Bronchial epithelial cell (primary cell): ENCODE results near the gene RUBCNL. TPM values are rescaled to one million over a fixed set of nuclear protein-coding genes. Genes with fewer than 3 reads are reported as not detected.

Source experiments
- DNase-seq: peaks from one replicate; pipeline ENCODE4 v3.0.0-alpha.2; 2010; ENCODE audit warnings: low read depth
- FAIRE-seq: peaks from 2 replicates; lab custom pipeline; 2011; peaks lifted over from hg19 to GRCh38; lab: Jason Lieb, UNC
- H3K27me3 ChIP-seq: 2 replicates; pipeline ENCODE4 v1.5.1; 2011; ENCODE audit warnings: low read length; ENCODE audit not compliant: control insufficient read depth, insufficient read depth
- H3K36me3 ChIP-seq: 2 replicates; pipeline ENCODE4 v1.5.1; 2011; ENCODE audit warnings: low read length; ENCODE audit not compliant: control insufficient read depth, insufficient read depth
- H3K4me3 ChIP-seq: 2 replicates; pipeline ENCODE4 v1.5.1; 2011; ENCODE audit warnings: mild to moderate bottlenecking, low read depth, low read length, control low read depth
- CTCF ChIP-seq: IDR thresholded peaks from 2 replicates; pipeline ENCODE4 v1.5.1; 2011; ENCODE audit warnings: mild to moderate bottlenecking, moderate library complexity, low read length, control low read depth, inconsistent platforms; ENCODE audit not compliant: insufficient read depth, severe bottlenecking
- total RNA-seq: library from RNA; depleted of rRNA; stranded (reverse); fragments of >200 nt; gene quantifications from 2 replicates; pipeline ENCODE4 v1.2.1, GENCODE V29; 2014

The RUBCNL gene
- total RNA-seq, 1 donor from 2014 or later: not detected

GRCh38 chr13:46402178-46402577, 15.1 kb upstream of the RUBCNL start:
- DNase-seq (no peak), FAIRE-seq (no peak)
- H3K4me3 ChIP-seq: no peak overlapping the region
- TF ChIP-seq CTCF: no peak
- H3K36me3 ChIP-seq: no peaks in the 10 kb centered on the region
- no peaks in the 10 kb centered on the region for H3K27me3 ChIP-seq

- Histone ChIP-seq H3K27me3 (no peaks in the 10 kb centered on the region), H3K36me3 (no peaks in the 10 kb centered on the region), H3K4me3 (no peak overlapping the region)
- TF ChIP-seq CTCF: no peak
- no peak for FAIRE-seq
- DNase-seq: no peak
These were observed 14.4 kb upstream of the RUBCNL start for GRCh38 chr13:46401432-46401831.

- no peak for TF ChIP-seq CTCF
- Histone ChIP-seq H3K36me3 (no peaks in the 10 kb centered on the region), H3K27me3 (no peaks in the 10 kb centered on the region), H3K4me3 (no peak overlapping the region)
- FAIRE-seq (no peak), DNase-seq (no peak)
These were observed 9.3 kb upstream of the RUBCNL start for GRCh38 chr13:46396341-46396740.

- TF ChIP-seq CTCF: no peak
- H3K36me3 ChIP-seq: no peaks in the 10 kb centered on the region
- no peak overlapping the region for H3K4me3 ChIP-seq
- H3K27me3 ChIP-seq: no peaks in the 10 kb centered on the region
- DNase-seq (no peak), FAIRE-seq (no peak)
These were observed 5.9 kb upstream of the RUBCNL start for GRCh38 chr13:46392967-46393366.

GRCh38 chr13:46389457-46390451, 2.7 kb upstream of the RUBCNL start:
- Histone ChIP-seq H3K36me3 (no peaks in the 10 kb centered on the region), H3K27me3 (peaks cover 12% of the 10 kb centered on the region), H3K4me3 (no peak overlapping the region)
- no peak for TF ChIP-seq CTCF
- DNase-seq: no peak
- FAIRE-seq: no peak
